D721Med (cell line): ENCODE results near the gene COL15A1.
A peak's percentile ranks its signal among the peaks of the same experiment; 100 is the strongest.

Source experiments
- DNase-seq: peaks from one replicate; pipeline ENCODE4 v3.0.0; 2011; ENCODE audit warnings: low spot score; ENCODE audit not compliant: insufficient read length
- FAIRE-seq: peaks from 2 replicates; lab custom pipeline; 2011; peaks lifted over from hg19 to GRCh38; lab: Jason Lieb, UNC
- TF ChIP-seq, protein P1 (sequence below): IDR thresholded peaks from 2 replicates; pipeline ENCODE4 v1.5.1; 2012; ENCODE audit warnings: mild to moderate bottlenecking, control low read depth; ENCODE audit not compliant: insufficient read depth; ENCODE audit errors: missing control alignments

COL15A1 gene

GRCh38 chr9:98997604-98998003, 53.9 kb downstream of the COL15A1 start:
- FAIRE-seq (no peak), DNase-seq (no peak)
- TF ChIP-seq, protein P1, sequence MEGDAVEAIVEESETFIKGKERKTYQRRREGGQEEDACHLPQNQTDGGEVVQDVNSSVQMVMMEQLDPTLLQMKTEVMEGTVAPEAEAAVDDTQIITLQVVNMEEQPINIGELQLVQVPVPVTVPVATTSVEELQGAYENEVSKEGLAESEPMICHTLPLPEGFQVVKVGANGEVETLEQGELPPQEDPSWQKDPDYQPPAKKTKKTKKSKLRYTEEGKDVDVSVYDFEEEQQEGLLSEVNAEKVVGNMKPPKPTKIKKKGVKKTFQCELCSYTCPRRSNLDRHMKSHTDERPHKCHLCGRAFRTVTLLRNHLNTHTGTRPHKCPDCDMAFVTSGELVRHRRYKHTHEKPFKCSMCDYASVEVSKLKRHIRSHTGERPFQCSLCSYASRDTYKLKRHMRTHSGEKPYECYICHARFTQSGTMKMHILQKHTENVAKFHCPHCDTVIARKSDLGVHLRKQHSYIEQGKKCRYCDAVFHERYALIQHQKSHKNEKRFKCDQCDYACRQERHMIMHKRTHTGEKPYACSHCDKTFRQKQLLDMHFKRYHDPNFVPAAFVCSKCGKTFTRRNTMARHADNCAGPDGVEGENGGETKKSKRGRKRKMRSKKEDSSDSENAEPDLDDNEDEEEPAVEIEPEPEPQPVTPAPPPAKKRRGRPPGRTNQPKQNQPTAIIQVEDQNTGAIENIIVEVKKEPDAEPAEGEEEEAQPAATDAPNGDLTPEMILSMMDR, result no peak

- FAIRE-seq (no peak), DNase-seq (peak; percentile 51)
- TF ChIP-seq, protein P1, result peak; percentile 71
Measured at GRCh38 chr9:98998441-98999151, 54.9 kb downstream of the COL15A1 start.

DNA sequence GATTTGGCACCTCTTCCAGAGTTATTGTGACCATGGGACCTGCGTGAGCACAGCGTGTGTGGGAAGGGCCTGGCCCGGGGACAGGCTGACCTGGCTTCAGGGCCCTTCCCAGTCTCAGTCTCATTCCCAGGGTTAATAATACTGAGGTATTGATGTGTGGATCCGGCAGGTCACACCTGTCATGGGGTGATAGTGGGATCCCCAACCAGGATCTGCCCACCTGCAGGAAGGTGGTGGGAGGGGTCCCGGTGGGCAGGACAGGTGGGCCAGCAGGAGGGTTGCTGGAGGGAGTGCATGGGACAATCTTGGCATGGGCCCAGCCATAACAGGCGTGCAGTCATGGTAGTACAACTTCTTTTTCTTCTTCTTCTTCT, 55.4 kb downstream of the COL15A1 start:
- no peak for FAIRE-seq
- no peak for DNase-seq
- TF ChIP-seq, protein P1, result no peak

DNA sequence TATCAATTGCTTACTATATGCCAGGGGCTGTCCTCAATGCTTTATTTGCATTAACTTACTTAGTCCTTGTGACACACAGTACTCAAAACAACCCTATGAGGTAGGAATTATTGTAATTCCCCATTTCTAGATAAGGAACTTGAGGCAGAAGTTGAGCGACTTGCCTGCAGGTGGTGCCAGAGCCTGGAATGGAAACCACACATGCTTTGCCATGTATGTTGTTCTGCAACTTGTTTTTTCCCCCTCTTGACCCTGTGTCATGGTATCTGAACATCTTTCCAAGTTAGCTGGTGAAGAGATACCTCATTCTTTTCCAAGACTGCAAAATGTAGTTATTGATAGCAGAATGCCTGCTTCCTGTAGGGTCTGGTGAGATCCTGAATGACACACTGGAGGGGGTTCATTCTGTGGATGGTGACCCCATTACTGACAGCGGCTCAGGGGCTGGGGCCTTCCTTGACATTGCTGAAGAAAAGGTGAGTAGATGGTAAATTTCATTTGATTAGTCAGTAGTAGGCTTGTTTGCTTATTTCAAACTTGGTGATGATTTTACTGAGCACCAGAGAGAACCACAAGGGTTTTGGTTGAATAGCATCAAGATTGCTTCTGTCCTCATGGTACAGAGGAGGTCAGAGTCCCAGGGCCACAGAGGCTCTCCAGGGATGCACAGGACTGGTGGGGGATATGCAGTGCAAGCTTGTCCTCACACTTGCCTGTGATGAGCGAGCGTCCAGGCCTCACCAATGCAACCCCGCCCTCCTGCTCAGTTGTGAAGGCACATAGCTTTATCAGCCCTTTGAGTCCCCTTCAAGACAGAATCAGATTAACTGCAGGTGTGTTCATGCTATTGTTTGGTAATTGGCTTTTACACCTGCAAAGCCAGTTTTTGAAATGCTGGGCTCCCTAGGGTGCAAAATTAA, 57.0 kb downstream of the COL15A1 start:
- peak; percentile 38 for DNase-seq
- no peak for FAIRE-seq
- TF ChIP-seq, protein P1, result peak; percentile 70

- DNase-seq (no peak), FAIRE-seq (no peak)
- TF ChIP-seq, protein P1, result no peak
Measured at GRCh38 chr9:99001892-99002291, 58.2 kb downstream of the COL15A1 start.

DNA sequence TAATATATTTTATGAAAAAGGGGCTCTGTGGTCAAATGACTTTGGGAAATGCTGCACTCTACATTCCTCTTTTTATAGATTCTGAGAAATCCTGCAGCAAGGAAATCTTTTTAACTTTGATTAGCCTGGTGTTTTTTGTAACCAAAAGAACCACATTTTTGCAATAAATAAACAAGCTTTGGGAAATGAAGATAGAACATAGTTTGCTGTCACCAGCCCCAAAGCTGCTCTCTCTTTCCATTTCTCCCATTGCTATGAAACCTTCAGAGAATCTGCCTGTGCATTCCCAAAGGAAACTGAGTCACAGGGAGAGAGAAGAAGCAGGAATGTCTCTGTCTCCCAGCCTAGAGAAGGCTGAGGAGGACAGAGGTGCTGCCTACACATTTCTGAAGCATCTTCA, 59.0 kb downstream of the COL15A1 start:
- TF ChIP-seq, protein P1, result no peak
- no peak for FAIRE-seq
- no peak for DNase-seq

DNA sequence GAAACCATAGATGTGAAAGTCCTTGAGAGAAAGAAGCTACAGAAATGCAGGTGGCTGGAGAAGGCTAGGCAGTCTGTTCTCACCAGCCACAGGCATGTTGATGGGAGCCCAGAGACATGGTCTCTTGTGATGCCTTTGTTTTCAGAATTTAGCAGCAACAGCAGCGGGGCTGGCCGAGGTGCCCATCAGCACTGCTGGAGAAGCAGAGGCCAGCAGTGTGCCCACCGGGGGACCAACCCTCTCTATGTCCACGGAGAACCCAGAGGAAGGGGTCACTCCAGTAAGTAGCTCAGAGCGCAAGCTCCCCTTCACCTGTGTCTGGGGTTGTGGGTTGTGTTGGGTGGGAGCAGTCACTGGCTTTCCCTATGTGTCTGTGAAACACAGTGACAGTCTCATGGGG, 59.6 kb downstream of the COL15A1 start:
- TF ChIP-seq, protein P1, result no peak
- DNase-seq (no peak), FAIRE-seq (no peak)
